Inflammatory macrophage treated with lipopolysaccharide for 1 hour (primary cell): ENCODE measurements around the gene S100Z.
A peak's percentile ranks its signal among the peaks of the same experiment; 100 is the strongest.
"Not testable (repeated sequence)": the region's sequence is repeated elsewhere in the genome, so short reads cannot be mapped to it uniquely, and the experiment has no call there.

Experiments
- DNase-seq, 2 donors: peaks; one replicate each; pipeline ENCODE4 v3.0.0-alpha.2; 2020 to 2022

Gene S100Z

DNA sequence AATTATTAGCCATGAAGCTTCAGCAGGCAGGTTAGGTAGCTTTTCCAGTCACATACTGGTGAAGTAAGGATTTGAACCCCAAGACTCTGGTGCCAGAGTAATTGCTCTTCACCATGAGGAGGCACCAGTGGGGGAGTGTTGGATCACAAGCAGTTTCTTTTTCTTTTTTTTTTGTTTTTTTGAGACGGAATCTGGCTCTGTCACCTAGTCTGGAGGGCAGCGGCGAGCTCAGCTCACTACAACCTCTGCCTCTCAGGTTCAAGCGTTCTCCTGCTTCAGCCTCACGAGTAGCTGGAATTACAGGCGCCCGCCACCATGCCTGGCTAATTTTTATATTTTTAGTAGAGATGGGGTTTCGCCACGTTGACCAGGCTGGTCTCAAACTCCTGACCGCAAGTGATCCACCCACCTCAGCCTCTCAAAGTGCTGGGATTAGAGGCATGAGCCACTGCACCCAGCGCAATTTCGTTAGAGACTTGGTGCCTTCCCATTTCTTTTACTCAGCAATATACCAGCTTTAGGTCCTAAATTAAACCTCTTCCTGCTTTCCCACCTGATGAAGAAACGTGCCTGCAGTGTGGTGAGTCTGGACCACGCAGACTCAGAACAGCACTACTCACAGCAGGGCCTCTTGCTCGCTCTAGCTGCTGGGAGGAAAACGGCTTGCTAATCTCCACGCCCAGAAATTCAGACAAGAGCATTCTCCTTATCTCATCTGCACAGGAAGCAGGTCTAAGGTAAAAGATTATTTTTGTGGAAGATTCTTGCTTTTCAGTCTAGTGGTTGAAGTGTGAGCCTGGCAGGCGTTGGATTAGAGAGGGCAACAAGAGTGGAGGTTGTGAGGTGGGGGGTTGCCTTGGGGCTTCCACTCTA is at the start of gene S100Z:
Gene S100Z, plus strand, starts transcription at position 596 of the 873 bp plus-strand sequence. CDS start 25,346 bp downstream, outside the sequence.
- peak in 1 of 2 donors; percentile 29 for DNase-seq

DNA sequence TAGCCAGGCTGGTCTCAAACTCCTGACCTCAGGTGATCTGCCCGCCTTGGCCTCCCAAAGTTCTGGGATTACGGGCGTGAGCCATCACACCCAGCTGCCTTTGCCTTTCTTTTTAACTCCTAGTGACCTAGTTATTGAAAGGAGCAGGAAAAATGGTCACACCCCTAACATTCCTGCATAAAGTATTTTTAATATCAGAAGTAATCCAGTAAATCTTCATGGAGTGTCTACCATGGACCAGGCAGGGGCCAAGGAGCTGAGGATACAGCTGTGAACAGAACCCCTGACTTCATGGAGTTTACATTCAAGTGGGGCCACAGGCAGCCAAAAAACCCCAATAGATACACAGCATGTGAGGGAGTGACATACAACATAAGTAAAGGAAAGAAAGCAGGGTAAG is 49.2 kb upstream of the S100Z start:
- DNase-seq, result no peak

DNA sequence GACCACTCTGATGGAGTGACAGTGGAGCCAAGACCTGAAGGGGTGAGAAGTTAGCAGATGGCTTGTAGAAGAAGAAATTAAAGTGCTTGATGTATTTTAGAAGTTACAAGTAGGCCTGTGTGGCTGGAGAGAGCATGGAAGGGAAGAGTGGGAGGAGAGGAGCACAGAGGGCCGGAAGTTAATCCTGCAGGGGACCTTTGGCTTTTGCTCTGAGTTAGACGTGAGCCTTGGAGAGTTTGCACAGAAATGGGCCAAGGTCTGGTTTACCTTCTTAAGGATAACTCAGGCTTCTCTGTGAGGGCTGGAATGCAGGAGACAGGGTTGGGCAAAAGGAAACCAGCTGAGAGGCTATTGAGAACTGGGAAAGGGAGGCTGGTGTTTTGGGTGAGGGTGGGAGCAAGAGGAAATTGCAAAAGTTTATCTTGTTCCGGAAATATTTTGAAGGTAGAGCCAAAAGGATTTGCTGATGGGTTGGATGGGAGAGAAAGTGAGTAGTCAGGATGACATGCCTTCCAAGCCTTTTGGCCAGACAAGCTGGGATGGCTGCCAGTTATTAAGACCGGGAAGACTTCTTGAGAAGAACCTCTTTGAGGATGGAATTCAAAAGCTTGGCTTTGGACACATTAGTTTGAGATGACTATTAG is 48.5 kb upstream of the S100Z start:
- DNase-seq, result no peak

DNA sequence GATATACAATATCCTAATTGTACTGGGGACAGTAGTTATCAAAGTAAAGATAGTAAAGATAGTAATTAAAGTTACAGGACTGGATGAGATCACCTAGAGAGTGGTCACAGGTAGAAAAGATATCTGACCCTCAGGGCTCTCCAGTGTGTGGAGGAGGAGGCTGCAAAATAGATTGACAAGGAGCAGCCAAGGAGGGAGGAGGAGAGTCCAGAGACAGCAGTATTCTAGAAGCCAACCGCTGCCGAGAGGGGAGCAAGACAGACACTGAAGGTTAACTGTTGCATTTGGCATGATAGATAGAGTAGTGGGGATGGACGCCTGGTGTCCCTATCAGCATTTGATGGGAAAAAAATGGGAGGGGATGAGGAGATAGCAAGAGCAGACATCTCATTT is 48.0 kb upstream of the S100Z start:
- no peak for DNase-seq

DNA sequence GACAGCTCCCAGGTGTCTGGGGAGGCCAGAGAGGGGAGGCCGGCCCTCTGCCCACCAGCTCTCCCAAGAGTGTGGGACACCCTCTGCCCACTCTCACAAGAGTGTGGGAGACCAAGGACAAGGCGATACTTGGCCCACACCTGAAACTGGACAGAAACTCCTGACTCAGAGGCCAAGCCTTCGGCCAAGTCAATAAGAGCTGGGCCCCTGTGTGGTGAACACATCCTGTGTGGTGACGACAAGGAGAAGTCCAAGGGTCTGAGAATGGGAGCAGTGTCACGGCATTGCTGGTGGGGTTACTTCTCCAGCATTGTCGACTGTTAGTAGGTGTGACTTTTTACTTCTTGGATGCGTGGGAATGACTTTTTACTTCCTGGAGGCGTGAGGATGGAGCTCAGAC is 45.5 kb upstream of the S100Z start:
- DNase-seq, result no peak

DNA sequence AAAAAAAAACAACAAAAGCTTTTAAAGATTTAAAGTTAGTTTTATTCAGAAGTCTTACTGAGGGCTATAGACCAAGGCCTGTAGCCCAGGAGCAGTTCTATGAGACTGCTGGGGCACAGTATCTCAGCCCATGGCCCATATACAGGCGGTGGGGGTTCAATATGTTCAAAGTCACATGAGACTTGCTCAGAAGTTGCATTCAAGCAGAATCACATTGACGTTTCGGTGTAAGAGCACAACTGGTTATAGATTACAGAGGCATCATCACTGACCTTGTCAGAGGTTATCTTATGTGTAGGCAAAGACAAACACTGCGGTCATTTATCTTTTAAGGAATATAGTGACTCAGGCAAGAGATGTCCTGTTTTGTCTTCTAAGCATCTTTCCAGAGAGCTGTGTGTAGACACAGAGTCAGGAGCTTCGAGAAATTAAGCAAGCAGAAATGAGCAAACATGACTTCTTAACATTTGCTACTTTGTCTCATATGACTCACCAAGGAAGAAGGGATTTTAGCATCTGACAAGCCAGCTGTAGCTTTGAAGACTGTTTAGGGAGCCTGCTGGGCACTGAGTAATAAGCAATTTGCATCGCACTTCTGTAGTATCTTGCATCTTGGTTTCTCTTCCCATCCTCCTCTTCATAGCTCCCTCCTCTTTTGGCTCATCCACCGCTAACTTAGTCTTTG is 43.9 kb upstream of the S100Z start:
- peak; percentile 22 to 83 for DNase-seq

DNA sequence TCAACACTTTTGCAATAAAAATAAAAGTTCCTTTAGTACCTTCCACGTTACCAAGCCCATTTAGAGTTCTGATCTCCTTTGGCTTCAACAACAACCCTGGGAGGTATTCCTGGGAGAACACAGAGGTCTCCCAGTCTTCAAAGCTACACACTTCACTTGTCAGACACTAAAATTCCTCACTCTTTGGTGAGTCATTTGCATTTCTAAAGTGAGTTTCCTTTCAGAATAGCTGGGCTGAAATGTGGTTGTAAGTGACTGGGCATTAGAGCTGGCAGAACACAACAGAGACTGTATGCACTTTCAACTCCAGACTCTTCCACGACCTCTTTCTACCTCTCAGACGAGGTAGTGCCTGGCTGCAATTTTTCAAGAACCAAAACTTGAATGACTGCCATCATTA is 42.5 kb upstream of the S100Z start:
- DNase-seq, result peak in 1 of 2 donors; percentile 16

DNA sequence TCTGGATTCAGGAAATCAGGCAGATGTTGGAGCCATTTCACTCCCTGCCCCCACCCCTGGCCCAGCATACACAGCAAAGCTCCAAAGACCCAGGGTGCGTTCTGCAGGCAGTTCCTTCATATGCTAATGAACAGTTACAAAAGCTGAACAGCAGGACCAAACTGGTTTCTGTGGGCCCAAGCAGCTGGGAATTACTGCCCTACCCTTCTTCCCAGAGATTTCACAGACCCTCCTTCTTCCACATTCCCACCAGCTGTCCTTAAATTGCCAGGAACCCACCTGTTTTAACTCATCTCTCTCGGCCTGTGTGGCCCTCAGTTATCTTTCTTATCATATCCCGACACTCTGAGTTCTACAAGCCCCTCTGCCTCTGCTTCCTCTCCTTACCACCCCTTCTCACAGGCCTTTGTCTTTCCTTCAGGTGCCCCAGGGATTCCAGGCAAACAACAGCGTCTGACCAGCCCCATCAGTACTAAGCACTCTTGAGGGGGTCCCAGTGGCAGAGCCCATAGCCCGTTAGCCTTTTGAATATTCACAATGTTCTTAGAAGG is 41.6 kb upstream of the S100Z start:
- no peak for DNase-seq

DNA sequence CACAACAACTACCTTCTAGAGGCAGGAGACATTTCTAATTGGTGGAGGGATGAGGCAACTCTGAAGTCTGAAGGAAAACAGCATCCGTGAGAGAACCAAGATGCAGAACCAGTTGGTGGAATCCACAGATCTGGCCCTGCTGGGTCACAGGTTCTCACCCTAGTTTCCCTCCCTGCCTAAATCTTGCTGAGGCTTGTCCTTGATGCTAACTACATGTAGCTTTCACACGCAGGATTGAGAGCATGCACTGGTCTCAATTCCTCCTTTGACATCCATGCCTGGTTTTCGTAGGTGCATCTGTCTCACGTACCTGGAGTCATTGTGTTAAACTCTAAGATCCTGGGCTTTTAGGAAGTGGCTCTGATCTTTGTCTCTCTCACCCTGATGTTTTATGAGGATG is 40.7 kb upstream of the S100Z start:
- DNase-seq, result no peak

DNA sequence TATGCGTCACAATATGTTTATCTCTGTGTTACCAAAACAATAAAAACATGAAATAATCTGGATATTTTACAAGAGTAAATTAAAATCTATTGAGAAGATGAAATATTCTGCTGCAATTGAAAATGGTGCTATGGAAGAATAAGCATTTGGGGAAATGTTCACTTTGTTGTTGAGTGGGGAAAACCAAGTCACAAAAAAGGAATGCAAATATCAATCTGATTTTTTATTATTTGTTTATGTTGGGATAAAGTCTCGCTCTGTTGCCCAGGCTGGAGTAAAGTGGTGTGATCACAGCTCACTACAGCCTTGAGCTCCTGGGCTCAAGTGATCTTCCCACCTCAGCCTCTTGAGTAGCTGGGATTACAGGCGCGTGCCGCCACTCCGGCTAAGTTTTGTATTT is 39.6 kb upstream of the S100Z start:
- no peak for DNase-seq

DNA sequence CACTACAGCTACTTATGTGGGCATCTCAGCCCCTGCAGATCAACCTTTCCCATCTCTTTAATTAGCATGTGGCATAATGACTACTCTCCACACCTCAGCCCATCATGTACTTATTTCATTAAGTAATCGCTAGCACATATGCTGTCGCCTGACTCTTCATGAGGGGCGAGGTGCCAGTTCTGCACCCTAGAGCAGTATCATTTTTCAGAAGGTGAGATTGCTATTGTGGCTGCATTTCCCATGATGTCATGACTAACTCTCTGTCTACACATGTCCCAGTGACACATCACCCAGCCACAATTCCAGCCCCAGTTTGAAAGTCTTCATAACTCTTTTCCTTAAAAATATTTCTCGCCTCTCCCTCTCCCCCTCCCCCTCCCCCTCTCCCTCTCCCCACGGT is 38.6 kb upstream of the S100Z start:
- DNase-seq, result no peak

DNA sequence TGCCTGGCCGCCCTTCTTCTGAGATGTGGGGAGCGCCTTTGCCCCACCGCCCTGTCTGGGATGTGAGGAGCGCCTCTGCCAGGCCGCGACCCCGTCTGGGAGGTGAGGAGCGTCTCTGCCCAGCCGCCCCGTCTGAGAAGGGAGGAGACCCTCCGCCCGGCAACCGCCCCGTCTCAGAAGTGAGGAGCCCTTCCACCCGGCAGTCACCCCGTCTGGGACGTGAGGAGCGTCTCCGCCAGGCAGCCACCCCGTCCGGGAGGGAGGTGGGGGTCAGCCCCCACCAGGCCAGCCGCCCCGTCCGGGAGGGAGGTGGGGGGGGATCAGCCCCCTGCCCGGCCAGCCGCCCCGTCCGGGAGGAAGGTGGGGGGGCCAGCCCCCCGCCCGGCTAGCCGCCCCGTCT is 37.6 kb upstream of the S100Z start:
- DNase-seq, result not testable (repeated sequence)

DNA sequence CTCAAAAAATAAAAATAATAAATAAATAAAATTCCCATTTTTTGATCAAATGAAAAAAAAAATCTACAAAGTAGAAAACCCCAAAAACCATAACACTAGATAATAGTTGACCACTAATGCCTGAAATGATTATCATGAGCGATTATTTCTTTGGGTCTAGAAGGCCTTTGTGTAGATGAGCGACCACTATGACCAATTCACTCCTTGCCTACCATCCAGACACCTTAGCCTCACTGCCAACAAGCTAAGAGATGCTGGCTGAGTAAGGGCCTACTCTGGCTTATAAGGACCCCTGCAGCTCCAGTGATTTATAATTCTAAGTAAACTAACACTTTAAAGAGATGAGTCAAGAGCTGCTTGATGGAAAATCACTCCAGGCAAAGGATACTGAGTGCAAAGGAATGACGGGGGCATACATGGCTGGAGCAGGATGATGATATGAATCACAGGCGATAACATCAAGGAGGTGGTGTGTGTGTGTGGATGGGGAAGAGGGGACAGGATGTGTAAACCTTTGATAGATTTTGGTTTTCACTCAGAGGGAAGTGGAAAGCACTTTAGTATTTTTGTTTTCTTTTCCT is 35.7 kb upstream of the S100Z start:
- no peak for DNase-seq

DNA sequence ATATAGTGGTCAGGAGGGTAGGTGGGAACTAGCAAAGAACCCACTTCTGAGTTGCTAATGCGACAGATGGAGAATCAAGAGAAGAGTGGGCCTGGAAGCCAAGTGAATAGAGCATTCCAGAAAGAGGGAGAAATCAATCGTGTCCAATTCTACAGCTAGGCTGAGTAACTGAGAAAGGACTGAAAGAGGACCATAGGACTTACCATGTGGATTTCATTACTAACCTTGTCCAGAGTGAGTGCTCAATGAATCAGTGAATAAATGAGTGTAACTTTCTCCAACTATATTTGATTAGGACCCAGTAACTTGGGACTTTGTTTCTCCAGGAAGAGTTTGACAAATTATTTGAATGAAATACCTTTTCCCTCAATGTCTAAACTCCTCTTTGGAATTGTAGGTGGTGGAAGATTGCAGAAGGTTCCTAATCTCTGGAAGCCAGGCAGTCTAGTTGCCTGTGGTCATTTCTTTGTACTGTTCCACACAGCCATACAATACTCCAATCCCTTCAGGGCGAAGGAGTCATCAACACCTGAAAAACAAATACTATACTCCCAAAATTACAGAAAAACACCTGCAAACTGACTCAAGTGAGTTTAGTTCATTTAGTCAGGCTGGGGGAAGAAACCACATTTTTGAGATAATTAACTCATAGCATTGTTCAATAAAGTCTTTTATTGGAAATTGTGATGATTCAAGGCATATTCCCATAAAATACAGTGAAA is 33.5 kb upstream of the S100Z start:
- DNase-seq, result no peak

DNA sequence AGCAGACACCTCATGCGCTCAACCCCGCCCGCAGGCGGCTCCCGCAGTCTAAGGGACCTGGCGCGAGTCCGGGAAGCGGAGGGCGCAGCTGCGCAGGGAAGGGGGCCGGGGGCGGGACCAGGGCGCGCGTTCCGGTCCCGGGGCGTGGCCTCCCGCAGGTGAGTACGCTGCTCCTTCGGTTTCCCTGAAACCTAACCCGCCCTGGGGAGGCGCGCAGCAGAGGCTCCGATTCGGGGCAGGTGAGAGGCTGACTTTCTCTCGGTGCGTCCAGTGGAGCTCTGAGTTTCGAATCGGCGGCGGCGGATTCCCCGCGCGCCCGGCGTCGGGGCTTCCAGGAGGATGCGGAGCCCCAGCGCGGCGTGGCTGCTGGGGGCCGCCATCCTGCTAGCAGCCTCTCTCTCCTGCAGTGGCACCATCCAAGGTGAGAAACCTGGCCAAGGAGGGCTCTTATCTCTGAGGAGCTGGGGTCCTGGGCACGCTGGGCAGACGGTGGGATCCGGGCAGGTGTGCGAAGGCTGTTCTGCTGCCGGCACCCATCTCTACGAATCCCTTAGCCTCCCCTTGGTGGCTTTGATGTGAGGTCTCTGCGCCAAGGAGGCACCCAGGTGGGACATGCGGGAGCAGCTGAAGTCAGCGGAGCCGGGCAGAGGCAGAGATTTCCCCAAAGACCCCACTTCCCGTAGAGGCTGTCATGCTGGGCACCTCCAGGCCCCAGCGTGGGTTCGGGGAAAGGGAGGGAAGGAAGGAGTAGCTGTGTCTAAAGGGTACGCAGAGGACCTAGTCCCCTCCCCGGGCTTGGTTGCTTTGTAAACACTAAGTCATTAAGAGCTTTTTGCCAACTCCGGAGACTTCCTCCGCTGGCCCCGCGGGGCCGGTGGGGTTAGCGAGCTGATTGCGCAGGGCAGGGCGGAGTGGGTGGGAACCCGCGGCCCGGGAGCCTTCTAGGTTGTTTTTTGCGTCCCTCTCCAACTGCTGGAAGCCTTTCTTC is 30.7 kb upstream of the S100Z start, which contains the start of gene F2RL1:
Gene F2RL1, plus strand, starts transcription at position 187 of the 988 bp plus-strand sequence. Its CDS starts 153 bp downstream, at position 340.
- peak; percentile 29 to 47 for DNase-seq

DNA sequence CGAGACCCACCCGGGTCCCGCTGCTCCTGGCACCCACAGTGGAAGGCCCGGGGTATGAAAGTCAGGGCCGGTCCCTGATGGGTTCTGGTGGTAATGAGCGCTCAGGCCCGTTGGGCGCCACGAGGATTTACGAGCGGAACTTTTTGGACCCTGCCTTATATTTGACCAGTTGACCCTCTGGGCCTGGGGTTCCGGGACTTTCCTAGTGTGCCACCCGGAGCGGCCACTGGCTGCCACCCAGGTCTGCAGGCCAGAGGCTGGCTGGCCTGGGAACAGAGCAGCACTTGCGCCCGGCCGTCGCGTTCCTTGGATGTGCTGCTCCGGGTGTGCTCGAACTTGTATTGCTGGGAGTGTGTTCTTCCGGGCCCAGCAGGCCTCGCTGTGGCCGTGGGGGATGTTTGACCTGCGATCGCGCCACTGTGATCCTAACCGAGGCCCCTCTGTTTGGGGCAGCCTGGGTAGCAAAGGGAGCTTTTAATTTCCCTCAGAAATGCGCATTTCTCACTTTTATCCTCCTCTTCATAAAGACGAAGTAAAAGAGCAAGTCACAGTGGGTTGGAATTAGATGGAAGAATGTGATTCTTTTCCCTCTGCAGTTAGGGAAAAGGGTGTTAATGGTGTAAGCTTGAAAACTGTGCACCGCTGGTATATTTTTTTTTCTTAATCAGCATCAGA is 29.8 kb upstream of the S100Z start:
- DNase-seq, result no peak

DNA sequence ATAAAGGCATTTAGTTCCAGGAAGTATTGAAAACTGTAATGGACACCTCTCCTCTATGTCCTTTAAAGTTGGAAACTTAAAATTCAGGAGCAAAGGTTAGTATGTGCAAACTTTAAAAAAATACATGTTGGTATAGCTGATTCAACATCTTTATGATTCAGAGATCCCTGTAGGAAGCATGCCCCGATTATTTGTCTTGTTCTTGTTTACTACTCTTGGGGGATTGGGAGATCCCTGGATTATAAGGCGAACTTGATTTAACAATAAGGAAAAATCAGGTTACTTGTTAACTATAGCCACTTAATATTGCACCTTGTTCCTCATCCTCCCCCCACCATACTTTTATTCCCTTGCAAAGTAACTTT is 29.3 kb upstream of the S100Z start:
- no peak for DNase-seq

DNA sequence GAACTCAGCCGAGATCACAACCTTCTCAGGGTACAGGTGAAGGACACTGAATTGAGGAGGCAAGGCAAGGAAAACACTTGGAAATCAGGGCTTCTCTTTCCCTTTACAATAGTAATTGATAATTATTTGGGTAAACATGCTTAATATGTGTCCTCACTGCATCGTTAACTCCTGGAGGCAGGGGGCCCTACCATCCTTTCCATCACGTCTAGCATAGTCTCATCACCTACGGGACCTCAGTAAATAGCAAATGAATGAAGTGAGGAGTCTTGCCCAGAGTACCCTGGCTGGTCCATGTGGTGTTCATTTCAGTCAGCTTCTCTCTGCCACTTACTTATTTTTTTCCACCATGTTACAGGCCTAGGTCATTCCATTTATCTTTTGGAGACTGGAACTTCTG is 28.7 kb upstream of the S100Z start:
- no peak for DNase-seq

DNA sequence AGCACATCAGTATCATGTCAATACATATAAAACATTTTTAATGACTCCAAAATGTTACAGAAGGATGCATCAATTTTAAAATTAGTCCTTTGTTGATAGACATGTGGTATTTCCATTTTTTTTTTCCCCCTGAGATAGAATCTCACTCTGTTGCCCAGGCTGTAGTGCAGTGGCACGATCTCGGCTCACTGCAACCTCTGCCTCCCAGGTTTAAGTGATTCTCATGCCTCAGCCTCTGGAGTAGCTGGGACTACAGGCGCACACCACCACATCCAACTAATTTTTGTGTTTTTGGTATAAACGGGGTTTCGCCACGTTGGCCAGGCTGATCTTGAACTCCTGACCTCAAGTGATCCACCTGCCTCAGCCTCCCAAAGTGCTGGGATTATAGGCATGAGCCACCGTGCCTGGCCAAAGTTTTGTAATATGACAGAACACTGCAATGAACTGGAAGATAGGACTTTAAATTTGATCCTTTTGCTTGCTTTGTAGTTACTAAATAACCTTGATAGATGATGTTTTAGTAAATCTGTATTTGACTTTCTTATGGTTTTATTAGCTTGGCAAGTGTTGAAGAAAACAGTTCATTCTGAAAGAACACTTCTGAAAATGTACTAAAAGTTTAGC is 27.6 kb upstream of the S100Z start:
- not testable (repeated sequence) for DNase-seq

DNA sequence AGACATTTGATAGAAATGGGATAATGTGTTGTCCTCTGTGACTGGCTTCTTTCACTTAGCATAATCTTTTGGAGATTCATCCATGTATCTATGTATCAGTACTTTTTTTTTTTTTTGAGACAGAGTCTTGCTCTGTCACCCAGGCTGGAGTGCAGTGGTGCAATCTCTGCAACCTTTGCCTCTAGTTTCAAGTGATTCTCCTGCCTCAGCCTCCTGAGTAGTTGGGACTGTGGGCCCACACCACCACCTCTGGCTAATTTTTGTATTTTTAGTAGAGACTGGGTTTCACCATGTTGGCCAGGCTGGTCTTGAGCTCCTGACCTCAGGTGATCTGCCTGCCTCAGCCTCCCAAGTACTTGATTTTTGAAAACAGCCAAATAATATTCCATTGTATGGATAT is 23.4 kb upstream of the S100Z start:
- DNase-seq, result not testable (repeated sequence)
